Measurements from ENCODE around the gene RUBCNL.

RUBCNL gene

DNA sequence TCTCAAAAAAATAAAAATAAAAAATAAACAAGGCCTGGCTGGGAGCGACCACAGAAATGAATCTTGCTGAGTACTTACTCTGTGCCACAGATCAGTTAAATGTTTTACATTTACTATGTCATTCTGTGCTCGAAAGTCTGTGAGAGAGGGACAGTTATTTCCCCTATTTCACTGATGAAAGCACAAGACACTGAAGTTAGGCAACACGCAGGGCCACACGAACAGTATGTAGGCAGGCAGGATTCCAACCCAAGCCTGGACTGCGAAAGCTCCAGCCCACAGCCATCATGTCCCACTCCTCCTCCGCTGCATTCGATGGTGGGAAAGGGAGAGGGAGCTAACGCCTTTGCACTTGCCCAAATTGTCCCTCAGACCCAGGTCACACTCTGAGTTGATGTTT, 34.2 kb downstream of the RUBCNL start:
- TF ChIP-seq SIN3A (IDR thresholded peaks at IDR 0.05; ENCODE audit: borderline replicate concordance, insufficient read depth, low read length) (no peak), POLR2AphosphoS5 (IDR thresholded peaks at IDR 0.05; ENCODE audit: low read depth, low read length) (no peak), FOXP2 (optimal IDR thresholded peaks at IDR 0.05; ENCODE audit: borderline replicate concordance, extremely low read depth, extremely low read length, insufficient read depth) (no peak), TAF1 (IDR thresholded peaks at IDR 0.05; ENCODE audit: borderline replicate concordance, insufficient read depth, low read length) (no peak)
- TF ChIP-seq, protein P1, sequence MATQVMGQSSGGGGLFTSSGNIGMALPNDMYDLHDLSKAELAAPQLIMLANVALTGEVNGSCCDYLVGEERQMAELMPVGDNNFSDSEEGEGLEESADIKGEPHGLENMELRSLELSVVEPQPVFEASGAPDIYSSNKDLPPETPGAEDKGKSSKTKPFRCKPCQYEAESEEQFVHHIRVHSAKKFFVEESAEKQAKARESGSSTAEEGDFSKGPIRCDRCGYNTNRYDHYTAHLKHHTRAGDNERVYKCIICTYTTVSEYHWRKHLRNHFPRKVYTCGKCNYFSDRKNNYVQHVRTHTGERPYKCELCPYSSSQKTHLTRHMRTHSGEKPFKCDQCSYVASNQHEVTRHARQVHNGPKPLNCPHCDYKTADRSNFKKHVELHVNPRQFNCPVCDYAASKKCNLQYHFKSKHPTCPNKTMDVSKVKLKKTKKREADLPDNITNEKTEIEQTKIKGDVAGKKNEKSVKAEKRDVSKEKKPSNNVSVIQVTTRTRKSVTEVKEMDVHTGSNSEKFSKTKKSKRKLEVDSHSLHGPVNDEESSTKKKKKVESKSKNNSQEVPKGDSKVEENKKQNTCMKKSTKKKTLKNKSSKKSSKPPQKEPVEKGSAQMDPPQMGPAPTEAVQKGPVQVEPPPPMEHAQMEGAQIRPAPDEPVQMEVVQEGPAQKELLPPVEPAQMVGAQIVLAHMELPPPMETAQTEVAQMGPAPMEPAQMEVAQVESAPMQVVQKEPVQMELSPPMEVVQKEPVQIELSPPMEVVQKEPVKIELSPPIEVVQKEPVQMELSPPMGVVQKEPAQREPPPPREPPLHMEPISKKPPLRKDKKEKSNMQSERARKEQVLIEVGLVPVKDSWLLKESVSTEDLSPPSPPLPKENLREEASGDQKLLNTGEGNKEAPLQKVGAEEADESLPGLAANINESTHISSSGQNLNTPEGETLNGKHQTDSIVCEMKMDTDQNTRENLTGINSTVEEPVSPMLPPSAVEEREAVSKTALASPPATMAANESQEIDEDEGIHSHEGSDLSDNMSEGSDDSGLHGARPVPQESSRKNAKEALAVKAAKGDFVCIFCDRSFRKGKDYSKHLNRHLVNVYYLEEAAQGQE (IDR thresholded peaks at IDR 0.05; ENCODE audit: insufficient read depth in 1 of 2, low read depth in 2 of 2, low read length in 2 of 2), result no peak

DNA sequence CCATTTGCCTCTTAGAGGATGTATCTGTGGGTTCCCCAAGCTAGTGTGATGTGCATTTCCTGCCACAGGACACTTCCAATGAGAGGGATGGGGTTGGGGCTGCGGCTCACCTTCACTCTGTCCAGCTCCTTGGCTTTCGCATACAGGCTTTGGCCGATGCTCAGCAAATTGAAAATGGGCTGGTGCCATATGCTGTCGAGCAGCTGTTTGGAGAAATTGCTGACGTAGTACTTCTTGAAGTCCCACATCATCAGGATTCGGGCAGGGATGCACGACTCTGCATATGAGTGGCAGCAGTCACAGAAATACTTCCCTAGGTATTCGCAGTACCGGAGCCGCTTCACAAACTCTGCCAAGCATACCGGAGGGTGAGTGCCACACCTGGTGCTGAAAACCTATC, 37.0 kb downstream of the RUBCNL start:
- no peak for TF ChIP-seq FOXP2 (optimal IDR thresholded peaks at IDR 0.05; ENCODE audit: borderline replicate concordance, extremely low read depth, extremely low read length, insufficient read depth)
- TF ChIP-seq, protein P1 (IDR thresholded peaks at IDR 0.05; ENCODE audit: insufficient read depth in 1 of 2, low read depth in 2 of 2, low read length in 2 of 2), result no peak
- TF ChIP-seq SIN3A (IDR thresholded peaks at IDR 0.05; ENCODE audit: borderline replicate concordance, insufficient read depth, low read length), result no peak
- TF ChIP-seq POLR2AphosphoS5 (IDR thresholded peaks at IDR 0.05; ENCODE audit: low read depth, low read length), result no peak
- TF ChIP-seq TAF1 (IDR thresholded peaks at IDR 0.05; ENCODE audit: borderline replicate concordance, insufficient read depth, low read length), result no peak

DNA sequence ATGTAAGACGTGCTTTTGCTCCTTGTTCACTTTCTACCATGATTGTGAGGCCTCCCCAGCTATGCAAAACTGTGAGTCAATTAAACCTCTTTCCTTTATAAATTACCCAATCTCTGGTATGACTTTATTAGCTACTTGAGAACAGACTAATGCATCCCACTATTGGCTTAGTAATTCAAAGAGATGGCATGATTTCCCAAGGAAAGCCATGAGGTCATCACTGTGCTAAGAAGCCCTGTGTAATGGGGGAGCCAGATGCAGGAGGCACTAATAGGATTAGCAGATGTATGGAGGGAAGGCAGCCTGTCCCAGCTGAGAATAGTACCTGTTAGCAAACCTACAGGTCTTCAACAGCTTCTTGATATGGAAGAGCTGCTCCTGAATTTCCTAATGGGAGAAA, 38.1 kb downstream of the RUBCNL start:
- TF ChIP-seq, protein P1 (IDR thresholded peaks at IDR 0.05; ENCODE audit: insufficient read depth in 1 of 2, low read depth in 2 of 2, low read length in 2 of 2), result no peak
- TF ChIP-seq TAF1 (IDR thresholded peaks at IDR 0.05; ENCODE audit: borderline replicate concordance, insufficient read depth, low read length), result no peak
- no peak for TF ChIP-seq SIN3A (IDR thresholded peaks at IDR 0.05; ENCODE audit: borderline replicate concordance, insufficient read depth, low read length)

DNA sequence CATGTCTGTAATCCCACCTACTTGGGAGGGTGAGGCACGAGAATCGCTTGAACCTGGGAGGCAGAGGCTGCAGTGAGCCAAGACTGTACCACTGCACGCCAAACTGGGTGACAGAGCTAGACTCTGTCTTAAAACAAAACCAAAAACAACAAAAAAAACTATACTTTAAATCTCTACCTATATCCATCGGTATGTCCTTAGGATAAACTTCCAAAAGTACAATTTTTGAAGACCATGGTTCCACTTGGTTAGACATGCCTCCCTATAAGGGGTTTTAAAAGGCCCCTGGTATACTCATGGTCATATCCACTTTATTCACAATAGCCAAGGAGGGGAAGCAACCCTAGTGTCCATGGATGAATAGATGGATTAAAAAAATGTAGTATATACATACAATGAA, 39.8 kb downstream of the RUBCNL start:
- TF ChIP-seq, protein P1 (IDR thresholded peaks at IDR 0.05; ENCODE audit: insufficient read depth in 1 of 2, low read depth in 2 of 2, low read length in 2 of 2), result no peak
- TF ChIP-seq SIN3A (IDR thresholded peaks at IDR 0.05; ENCODE audit: borderline replicate concordance, insufficient read depth, low read length) (no peak), POLR2AphosphoS5 (IDR thresholded peaks at IDR 0.05; ENCODE audit: low read depth, low read length) (no peak), FOXP2 (optimal IDR thresholded peaks at IDR 0.05; ENCODE audit: borderline replicate concordance, extremely low read depth, extremely low read length, insufficient read depth) (no peak), TAF1 (IDR thresholded peaks at IDR 0.05; ENCODE audit: borderline replicate concordance, insufficient read depth, low read length) (no peak)

DNA sequence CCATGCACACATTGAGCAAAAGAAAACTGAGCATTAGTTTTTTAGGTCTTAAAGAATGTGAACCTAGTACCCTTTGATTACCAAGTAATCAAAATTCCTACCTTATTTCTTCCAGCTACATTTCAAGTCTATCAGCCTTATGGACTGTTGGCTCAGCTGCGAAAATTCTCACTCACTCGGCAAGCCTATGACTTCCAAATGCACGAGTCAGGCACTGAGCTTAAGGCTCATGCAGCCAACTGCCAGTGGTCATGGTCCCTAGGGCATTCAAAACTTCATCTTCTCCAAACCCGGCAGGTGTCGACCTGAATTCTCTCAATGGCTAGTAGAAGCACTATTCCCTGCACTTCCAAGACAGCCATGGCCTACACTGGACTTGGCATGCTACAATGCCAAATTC, 41.2 kb downstream of the RUBCNL start:
- TF ChIP-seq, protein P1 (IDR thresholded peaks at IDR 0.05; ENCODE audit: insufficient read depth in 1 of 2, low read depth in 2 of 2, low read length in 2 of 2), result no peak
- TF ChIP-seq SIN3A (IDR thresholded peaks at IDR 0.05; ENCODE audit: borderline replicate concordance, insufficient read depth, low read length) (no peak), FOXP2 (optimal IDR thresholded peaks at IDR 0.05; ENCODE audit: borderline replicate concordance, extremely low read depth, extremely low read length, insufficient read depth) (no peak), TAF1 (IDR thresholded peaks at IDR 0.05; ENCODE audit: borderline replicate concordance, insufficient read depth, low read length) (no peak), POLR2AphosphoS5 (IDR thresholded peaks at IDR 0.05; ENCODE audit: low read depth, low read length) (no peak)
